Measurements from ENCODE around the gene ADAM19. TPM values are rescaled to one million over a fixed set of nuclear protein-coding genes. Genes with fewer than 3 reads are reported as not detected.

The ADAM19 gene
- total RNA-seq, 1 donor from 2014 or later, result 4.9 TPM

DNA sequence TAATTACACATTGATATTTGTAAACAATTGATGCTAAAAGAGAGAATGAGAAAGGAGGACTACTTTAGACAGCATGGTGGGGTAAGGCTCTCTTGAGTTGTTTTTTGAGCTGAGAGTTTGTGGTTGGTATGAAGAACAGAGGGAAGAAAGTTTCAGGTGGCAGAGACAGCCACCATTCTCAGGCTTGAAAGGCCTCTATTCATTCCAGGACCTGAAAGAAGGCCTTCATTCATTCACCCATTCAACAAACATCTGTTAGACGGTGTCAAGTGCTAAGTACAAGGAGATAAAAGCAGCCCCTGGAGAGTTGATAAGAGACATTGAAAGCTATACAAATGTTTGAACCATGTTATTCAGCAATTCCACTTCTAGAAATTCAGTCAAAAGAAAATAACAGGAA is 21.7 kb upstream of the ADAM19 start:
- Histone ChIP-seq H3K4me3 (no peak overlapping the region), H3K27me3 (no peaks in the 10 kb centered on the region), H3K27ac (no peak overlapping the region), H3K9me3 (no peaks in the 10 kb centered on the region), H3K4me1 (no peaks in the 10 kb centered on the region), H3K36me3 (no peaks in the 10 kb centered on the region)
- TF ChIP-seq POLR2A (IDR thresholded peaks at IDR 0.05), result no peak
- TF ChIP-seq POLR2AphosphoS5 (IDR thresholded peaks at IDR 0.05; ENCODE audit: insufficient read depth in 1 of 2, low read depth in 1 of 2), result no peak
- TF ChIP-seq, protein P1, sequence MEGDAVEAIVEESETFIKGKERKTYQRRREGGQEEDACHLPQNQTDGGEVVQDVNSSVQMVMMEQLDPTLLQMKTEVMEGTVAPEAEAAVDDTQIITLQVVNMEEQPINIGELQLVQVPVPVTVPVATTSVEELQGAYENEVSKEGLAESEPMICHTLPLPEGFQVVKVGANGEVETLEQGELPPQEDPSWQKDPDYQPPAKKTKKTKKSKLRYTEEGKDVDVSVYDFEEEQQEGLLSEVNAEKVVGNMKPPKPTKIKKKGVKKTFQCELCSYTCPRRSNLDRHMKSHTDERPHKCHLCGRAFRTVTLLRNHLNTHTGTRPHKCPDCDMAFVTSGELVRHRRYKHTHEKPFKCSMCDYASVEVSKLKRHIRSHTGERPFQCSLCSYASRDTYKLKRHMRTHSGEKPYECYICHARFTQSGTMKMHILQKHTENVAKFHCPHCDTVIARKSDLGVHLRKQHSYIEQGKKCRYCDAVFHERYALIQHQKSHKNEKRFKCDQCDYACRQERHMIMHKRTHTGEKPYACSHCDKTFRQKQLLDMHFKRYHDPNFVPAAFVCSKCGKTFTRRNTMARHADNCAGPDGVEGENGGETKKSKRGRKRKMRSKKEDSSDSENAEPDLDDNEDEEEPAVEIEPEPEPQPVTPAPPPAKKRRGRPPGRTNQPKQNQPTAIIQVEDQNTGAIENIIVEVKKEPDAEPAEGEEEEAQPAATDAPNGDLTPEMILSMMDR (IDR thresholded peaks at IDR 0.05), result no peak
- intact Hi-C loops (cut with DNase I), result no loop called here
- DNase-seq (ENCODE audit: extremely low spot score in 2 of 2), result no peak

DNA sequence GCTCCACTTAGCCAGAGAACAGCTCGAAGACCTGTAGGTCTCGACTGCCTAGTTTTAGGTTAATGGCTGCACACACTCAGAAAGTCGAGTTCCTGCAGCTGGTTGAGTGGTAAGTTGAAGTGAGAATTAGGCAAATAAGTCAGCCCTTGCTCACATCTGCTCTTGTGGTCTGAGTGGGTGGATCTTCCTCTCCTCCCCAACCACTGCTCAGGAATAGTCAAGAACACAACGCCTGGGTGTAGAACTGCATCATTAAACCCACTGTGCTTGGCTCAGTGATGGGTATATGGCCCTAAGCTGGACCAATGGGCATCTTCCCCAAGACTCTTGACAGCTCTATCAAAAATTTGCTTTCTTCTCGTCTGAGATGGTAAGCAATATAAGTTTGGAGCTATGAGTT is 20.9 kb upstream of the ADAM19 start:
- intact Hi-C loops (cut with DNase I), result no loop called here
- no peak for TF ChIP-seq POLR2A (IDR thresholded peaks at IDR 0.05)
- TF ChIP-seq, protein P1 (IDR thresholded peaks at IDR 0.05), result no peak
- no peak for TF ChIP-seq POLR2AphosphoS5 (IDR thresholded peaks at IDR 0.05; ENCODE audit: insufficient read depth in 1 of 2, low read depth in 1 of 2)

DNA sequence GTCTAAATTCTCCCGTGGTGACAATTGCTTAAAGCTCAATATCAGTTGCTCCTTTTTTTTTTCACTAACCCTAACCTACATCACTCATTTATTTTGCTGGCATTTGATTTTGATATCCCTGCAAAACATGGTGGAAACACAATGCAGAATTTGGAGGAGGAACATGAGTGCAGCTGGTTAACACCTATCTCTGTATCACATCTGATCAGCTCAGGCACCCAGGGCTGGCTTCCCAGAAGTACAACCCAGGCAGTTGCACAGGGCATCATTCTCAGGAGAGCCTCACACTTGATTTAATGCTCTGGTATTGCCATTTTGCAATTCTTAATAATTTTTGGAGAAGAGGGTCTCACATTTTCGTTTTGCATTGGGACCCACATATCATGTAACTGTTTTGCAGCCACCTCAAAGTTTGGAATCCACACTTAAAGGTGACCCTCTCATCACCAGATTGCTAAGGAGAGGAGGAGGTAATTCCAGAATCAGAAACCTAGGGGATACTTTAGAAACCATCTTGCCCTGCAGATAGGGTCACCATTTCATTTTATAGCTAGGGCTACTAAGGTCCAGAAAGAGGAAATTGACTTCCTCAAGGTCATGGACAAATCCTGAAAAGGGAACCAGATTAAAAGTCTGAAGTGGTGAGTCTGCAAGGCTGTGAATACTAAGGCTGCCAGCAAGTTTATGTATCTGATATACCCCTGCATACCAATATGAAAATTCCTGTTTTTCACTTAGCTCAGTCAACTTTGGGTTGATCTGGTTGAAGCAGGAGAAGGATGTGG is 19.3 kb upstream of the ADAM19 start:
- H3K27me3 ChIP-seq, result no peaks in the 10 kb centered on the region
- intact Hi-C loops (cut with DNase I), result no loop called here

More for the DNA sequence above, 20.9 kb upstream of the ADAM19 start:
- Histone ChIP-seq H3K27ac (no peak overlapping the region), H3K4me1 (no peaks in the 10 kb centered on the region), H3K9me3 (no peaks in the 10 kb centered on the region), H3K36me3 (no peaks in the 10 kb centered on the region), H3K4me3 (no peak overlapping the region), H3K27me3 (no peaks in the 10 kb centered on the region)
- DNase-seq (ENCODE audit: extremely low spot score in 2 of 2), result no peak

DNA sequence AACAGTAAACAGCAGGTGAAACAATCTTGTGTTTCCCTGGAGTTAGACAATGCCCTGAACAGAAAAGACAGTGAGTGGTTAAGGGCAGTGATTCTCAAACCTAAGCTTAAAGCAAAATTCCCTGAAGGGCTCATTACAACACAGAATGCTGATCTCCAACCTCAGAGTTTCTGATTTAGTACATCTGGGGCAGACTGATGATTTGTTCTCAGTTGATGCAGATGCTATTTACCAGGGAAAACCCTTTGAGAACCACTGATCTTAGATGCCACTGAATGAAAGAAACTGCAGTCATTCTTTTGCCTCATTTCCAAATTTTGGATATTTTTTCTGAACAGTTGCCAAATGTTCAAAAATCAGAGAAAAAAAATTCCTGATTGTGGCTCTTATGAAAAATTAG is 18.7 kb upstream of the ADAM19 start:
- Histone ChIP-seq H3K27me3 (no peaks in the 10 kb centered on the region), H3K27ac (no peak overlapping the region), H3K4me3 (no peak overlapping the region), H3K4me1 (no peaks in the 10 kb centered on the region), H3K9me3 (no peaks in the 10 kb centered on the region), H3K36me3 (no peaks in the 10 kb centered on the region)
- TF ChIP-seq POLR2A (IDR thresholded peaks at IDR 0.05), result no peak
- TF ChIP-seq, protein P1 (IDR thresholded peaks at IDR 0.05), result no peak
- TF ChIP-seq POLR2AphosphoS5 (IDR thresholded peaks at IDR 0.05; ENCODE audit: insufficient read depth in 1 of 2, low read depth in 1 of 2), result no peak
- intact Hi-C loops (cut with DNase I), result no loop called here
- no peak for DNase-seq (ENCODE audit: extremely low spot score in 2 of 2)

More for the DNA sequence above, 19.3 kb upstream of the ADAM19 start:
- no peak for TF ChIP-seq POLR2AphosphoS5 (IDR thresholded peaks at IDR 0.05; ENCODE audit: insufficient read depth in 1 of 2, low read depth in 1 of 2)
- TF ChIP-seq POLR2A (IDR thresholded peaks at IDR 0.05), result no peak
- TF ChIP-seq, protein P1 (IDR thresholded peaks at IDR 0.05), result no peak
- DNase-seq (ENCODE audit: extremely low spot score in 2 of 2), result no peak
- Histone ChIP-seq H3K9me3 (no peaks in the 10 kb centered on the region), H3K4me3 (no peak overlapping the region), H3K36me3 (no peaks in the 10 kb centered on the region), H3K4me1 (no peaks in the 10 kb centered on the region), H3K27ac (no peak overlapping the region)

DNA sequence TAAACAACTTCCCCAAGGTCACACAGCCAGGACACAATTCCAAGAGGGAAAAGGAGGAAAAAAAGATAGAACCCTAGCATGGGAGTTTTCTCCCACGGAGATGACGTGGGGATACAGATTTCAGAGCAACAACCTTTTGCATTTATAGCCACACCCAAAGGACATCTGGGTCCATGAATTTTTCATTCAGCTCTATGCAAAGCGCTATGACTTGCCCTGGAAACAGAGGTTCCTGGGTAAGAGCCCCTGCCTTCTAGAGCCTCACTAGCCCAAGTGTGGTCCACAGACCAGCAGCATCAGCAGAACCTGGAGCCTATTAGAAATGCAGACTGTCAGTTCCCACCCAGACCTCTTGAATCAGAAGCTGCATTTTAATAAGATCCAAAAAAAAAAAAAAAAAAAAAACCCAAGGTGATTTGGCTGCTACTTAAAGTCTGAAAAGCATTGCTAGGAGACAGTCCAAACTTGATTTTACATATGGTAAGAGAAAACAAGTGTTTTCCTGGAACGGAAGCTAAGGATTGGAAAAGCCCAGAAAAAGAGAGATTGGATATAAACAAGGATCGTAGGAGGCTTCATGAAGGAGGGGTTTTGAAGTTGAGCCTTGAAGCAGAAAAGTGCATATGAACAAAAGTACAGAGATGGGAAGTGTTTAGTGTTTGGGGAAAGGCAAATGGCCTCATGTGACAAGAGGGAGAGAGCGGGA is 17.6 kb upstream of the ADAM19 start:
- Histone ChIP-seq H3K36me3 (no peaks in the 10 kb centered on the region), H3K4me1 (no peaks in the 10 kb centered on the region), H3K27me3 (no peaks in the 10 kb centered on the region), H3K27ac (no peak overlapping the region), H3K9me3 (no peaks in the 10 kb centered on the region), H3K4me3 (no peak overlapping the region)
- DNase-seq (ENCODE audit: extremely low spot score in 2 of 2), result no peak
- TF ChIP-seq, protein P1 (IDR thresholded peaks at IDR 0.05), result no peak
- TF ChIP-seq POLR2A (IDR thresholded peaks at IDR 0.05) (no peak), POLR2AphosphoS5 (IDR thresholded peaks at IDR 0.05; ENCODE audit: insufficient read depth in 1 of 2, low read depth in 1 of 2) (no peak)
- intact Hi-C loops (cut with DNase I), result no loop called here
